Loucy (cell line): ENCODE data around the gene CPAMD8.

Experiments used
- H2AFZ ChIP-seq: fragments of 200-600 bp; sonication (generic); 2 replicates; pipeline ENCODE4 v1.6.0; 2016; ENCODE audit warnings: antibody characterized with exemption, mild to moderate bottlenecking, low read length, moderate library complexity
- H3F3A ChIP-seq: fragments of 200-600 bp; 2 replicates; pipeline ENCODE4 v1.6.0; 2016; ENCODE audit warnings: antibody characterized with exemption, low read depth, mild to moderate bottlenecking
- H3K27me3 ChIP-seq: fragments of 200-600 bp; sonication (generic); 2 replicates; pipeline ENCODE4 v1.6.1; 2014; ENCODE audit warnings: low read length, mild to moderate bottlenecking; ENCODE audit not compliant: insufficient read depth, poor library complexity, severe bottlenecking
- H3K36me3 ChIP-seq: fragments of 200-600 bp; sonication (generic); 2 replicates; pipeline ENCODE4 v1.6.1; 2016; ENCODE audit warnings: low read length; ENCODE audit not compliant: insufficient read depth
- H3K4me1 ChIP-seq: fragments of 200-600 bp; sonication (generic); 2 replicates; pipeline ENCODE4 v1.5.1; 2014; ENCODE audit warnings: low read length, mild to moderate bottlenecking; ENCODE audit not compliant: insufficient read depth, poor library complexity, severe bottlenecking
- H3K4me2 ChIP-seq: fragments of 200-600 bp; sonication (generic); 2 replicates; pipeline ENCODE4 v1.6.0; 2014; ENCODE audit warnings: antibody characterized with exemption, low read length, low read depth, mild to moderate bottlenecking; ENCODE audit not compliant: poor library complexity, severe bottlenecking
- H3K4me3 ChIP-seq: fragments of 200-600 bp; sonication (generic); 2 replicates; pipeline ENCODE4 v1.5.1; 2014; ENCODE audit warnings: low read length, mild to moderate bottlenecking, mixed read lengths; ENCODE audit not compliant: poor library complexity, severe bottlenecking
- H3K79me2 ChIP-seq: fragments of 200-600 bp; sonication (generic); 2 replicates; pipeline ENCODE4 v1.6.1; 2014; ENCODE audit warnings: low read length; ENCODE audit not compliant: insufficient read depth
- H3K9ac ChIP-seq: fragments of 200-600 bp; sonication (generic); 2 replicates; pipeline ENCODE4 v1.6.0; 2014; ENCODE audit warnings: mild to moderate bottlenecking, low read depth, low read length, moderate library complexity; ENCODE audit not compliant: poor library complexity, severe bottlenecking
- H3K9me2 ChIP-seq: fragments of 200-600 bp; sonication (generic); replicated peaks from 2 replicates; pipeline ENCODE4 v1.6.1; 2016; ENCODE audit warnings: low read depth, low read length, mixed read lengths
- H3K9me3 ChIP-seq: fragments of 200-600 bp; sonication (generic); 2 replicates; pipeline ENCODE4 v1.6.1; 2014; ENCODE audit warnings: mild to moderate bottlenecking, antibody characterized with exemption, low read length, low read depth; ENCODE audit not compliant: insufficient read depth
- H4K20me1 ChIP-seq: fragments of 200-600 bp; sonication (generic); 2 replicates; pipeline ENCODE4 v1.6.0; 2014; ENCODE audit warnings: antibody characterized with exemption, low read length, mild to moderate bottlenecking; ENCODE audit not compliant: insufficient read depth, poor library complexity, severe bottlenecking
- EZH2phosphoT487 ChIP-seq: fragments of 200-600 bp; IDR thresholded peaks from 2 replicates; pipeline ENCODE4 v1.6.1; 2018; ENCODE audit warnings: antibody characterized with exemption, mild to moderate bottlenecking, moderate library complexity, borderline replicate concordance
- TF ChIP-seq, protein P1 (sequence below): fragments of 200-600 bp; sonication (generic); conservative IDR thresholded peaks from 2 replicates; pipeline ENCODE4 v1.5.1; 2014; ENCODE audit warnings: mild to moderate bottlenecking, antibody characterized with exemption, low read length

The CPAMD8 gene

DNA sequence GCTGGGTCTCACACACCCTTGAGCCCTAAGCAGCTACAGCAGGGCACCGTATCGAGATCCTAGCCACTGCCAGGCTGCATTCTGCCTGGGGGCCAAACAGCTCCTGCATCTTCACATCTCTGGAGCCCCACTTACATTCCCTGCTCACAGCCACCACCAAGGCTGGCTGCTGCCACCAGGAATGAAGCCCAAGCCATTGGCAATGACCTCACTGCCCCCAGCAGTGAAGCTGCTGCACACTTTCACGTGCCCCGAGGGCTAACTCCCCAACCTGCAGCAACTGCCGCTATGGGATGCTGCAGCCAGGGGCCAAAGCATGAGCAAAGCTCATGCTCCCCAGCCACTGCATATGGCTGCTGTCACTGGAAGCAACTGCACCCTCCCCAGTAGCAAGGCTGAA is 95.9 kb downstream of the CPAMD8 start:
- Histone ChIP-seq H3K4me3 (no peak overlapping the region), H3K4me2 (no peak overlapping the region), H3K9ac (no peak overlapping the region), H2AFZ (no peak overlapping the region), H3F3A (no peaks in the 10 kb centered on the region), H3K9me2 (no peaks in the 10 kb centered on the region), H3K27me3 (no peaks in the 10 kb centered on the region), H3K4me1 (no peaks in the 10 kb centered on the region), H3K9me3 (peaks cover 13% of the 10 kb centered on the region; the same call in 1 of the 2 replicates), H3K36me3 (no peaks in the 10 kb centered on the region), H3K79me2 (no peaks in the 10 kb centered on the region), H4K20me1 (no peaks in the 10 kb centered on the region)
- TF ChIP-seq, protein P1, sequence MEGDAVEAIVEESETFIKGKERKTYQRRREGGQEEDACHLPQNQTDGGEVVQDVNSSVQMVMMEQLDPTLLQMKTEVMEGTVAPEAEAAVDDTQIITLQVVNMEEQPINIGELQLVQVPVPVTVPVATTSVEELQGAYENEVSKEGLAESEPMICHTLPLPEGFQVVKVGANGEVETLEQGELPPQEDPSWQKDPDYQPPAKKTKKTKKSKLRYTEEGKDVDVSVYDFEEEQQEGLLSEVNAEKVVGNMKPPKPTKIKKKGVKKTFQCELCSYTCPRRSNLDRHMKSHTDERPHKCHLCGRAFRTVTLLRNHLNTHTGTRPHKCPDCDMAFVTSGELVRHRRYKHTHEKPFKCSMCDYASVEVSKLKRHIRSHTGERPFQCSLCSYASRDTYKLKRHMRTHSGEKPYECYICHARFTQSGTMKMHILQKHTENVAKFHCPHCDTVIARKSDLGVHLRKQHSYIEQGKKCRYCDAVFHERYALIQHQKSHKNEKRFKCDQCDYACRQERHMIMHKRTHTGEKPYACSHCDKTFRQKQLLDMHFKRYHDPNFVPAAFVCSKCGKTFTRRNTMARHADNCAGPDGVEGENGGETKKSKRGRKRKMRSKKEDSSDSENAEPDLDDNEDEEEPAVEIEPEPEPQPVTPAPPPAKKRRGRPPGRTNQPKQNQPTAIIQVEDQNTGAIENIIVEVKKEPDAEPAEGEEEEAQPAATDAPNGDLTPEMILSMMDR = no peak
- TF ChIP-seq EZH2phosphoT487 = no peak

DNA sequence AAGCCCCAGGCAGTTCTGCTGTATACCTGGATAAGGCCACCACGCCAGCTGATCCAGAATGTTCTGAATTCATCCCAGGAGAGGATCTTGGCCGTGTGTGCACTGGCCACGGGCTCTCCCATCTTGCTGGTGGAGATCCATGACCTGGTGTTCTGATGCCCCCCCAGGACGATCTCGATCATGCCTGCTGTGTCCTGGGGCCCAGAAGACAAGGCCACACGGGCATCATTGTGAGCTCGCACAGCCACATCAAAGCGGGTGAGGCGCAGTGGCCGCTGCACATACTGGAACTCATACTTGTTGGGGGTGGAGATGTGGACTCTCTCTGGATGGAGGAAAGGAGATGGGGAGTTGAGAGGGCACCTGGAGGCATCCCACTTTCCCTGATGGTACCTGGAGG is 97.7 kb downstream of the CPAMD8 start:
- no peaks in the 10 kb centered on the region for H3F3A ChIP-seq
- H3K9me2 ChIP-seq = no peaks in the 10 kb centered on the region
- no peaks in the 10 kb centered on the region for H4K20me1 ChIP-seq
- H2AFZ ChIP-seq = no peak overlapping the region
- no peaks in the 10 kb centered on the region for H3K4me1 ChIP-seq
- no peaks in the 10 kb centered on the region for H3K79me2 ChIP-seq
- no peak overlapping the region for H3K9ac ChIP-seq
- H3K4me3 ChIP-seq = no peak overlapping the region
- TF ChIP-seq, protein P1 = no peak
- no peak for TF ChIP-seq EZH2phosphoT487
- H3K36me3 ChIP-seq = no peaks in the 10 kb centered on the region
- H3K27me3 ChIP-seq = no peaks in the 10 kb centered on the region
- no peak overlapping the region for H3K4me2 ChIP-seq
- H3K9me3 ChIP-seq = peaks cover 7% of the 10 kb centered on the region; the same call in 1 of the 2 replicates

DNA sequence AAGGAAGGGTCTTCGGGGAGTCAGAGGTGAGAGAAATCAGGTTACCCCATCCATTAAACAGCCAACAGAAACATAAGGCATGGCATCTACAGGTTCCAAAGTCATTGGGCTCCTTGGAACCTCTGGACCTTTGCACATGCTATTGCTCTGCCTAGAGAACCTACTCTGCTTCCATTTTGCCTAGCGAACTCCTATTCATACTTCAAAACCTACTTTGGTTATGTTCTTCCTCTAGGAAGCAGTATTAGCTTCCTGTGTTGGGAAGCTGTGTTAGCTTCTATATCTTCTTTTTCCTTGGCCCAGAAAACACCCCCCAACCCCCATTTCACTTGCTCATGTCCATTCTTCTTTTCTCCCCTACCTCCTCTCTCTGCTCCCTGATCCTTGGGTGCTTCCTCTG is 98.3 kb downstream of the CPAMD8 start:
- Histone ChIP-seq H3K79me2 (no peaks in the 10 kb centered on the region), H3K27me3 (no peaks in the 10 kb centered on the region), H3K4me1 (no peaks in the 10 kb centered on the region), H3F3A (no peaks in the 10 kb centered on the region), H4K20me1 (no peaks in the 10 kb centered on the region), H3K9ac (no peak overlapping the region), H2AFZ (no peak overlapping the region), H3K36me3 (no peaks in the 10 kb centered on the region), H3K4me3 (no peak overlapping the region), H3K9me2 (no peaks in the 10 kb centered on the region), H3K4me2 (no peak overlapping the region), H3K9me3 (peaks cover 1% of the 10 kb centered on the region; the same call in 1 of the 2 replicates)
- TF ChIP-seq, protein P1 = no peak
- no peak for TF ChIP-seq EZH2phosphoT487
